SK-N-SH (cell line): ENCODE results near the gene PRKACB. TPM values are rescaled to one million over a fixed set of nuclear protein-coding genes. Genes with fewer than 3 reads are reported as not detected.

Source experiments
- CTCF ChIA-PET: fragments of 300-600, 350-600 bp; formaldehyde crosslinking; extraction: SDS; loops from one replicate; lab custom pipeline; 2021; lab: Yijun Ruan, JAX
- POLR2A ChIA-PET: fragments of 350-600 bp; sonication (Branson Sonifier 250); formaldehyde crosslinking; extraction: SDS; loops from one replicate; lab custom pipeline; 2020; ENCODE audit warnings: antibody characterized with exemption, inconsistent platforms; lab: Yijun Ruan, JAX
- DNase-seq: peaks from one replicate; pipeline ENCODE4 v3.0.0; 2012
- H2AFZ ChIP-seq: fragments of 200-600 bp; sonication (generic); 2 replicates; pipeline ENCODE4 v1.8.1; 2016; ENCODE audit warnings: antibody characterized with exemption, mild to moderate bottlenecking, low read depth
- H3F3A ChIP-seq: fragments of 200-600 bp; sonication (generic); replicated peaks from 2 replicates; pipeline ENCODE3; 2016; ENCODE audit warnings: antibody characterized with exemption, mild to moderate bottlenecking; ENCODE audit not compliant: insufficient read depth
- H3K27ac ChIP-seq, 2 experiments: fragments of 200-500 bp in 1 of 2; fragments of 200-600 bp in 1 of 2; sonication (Bioruptor generic) in 1 of 2; sonication (generic), shearing (Covaris generic) in 1 of 2; 2 replicates each; pipeline versions ENCODE4 v1.5.1 to v1.6.1; 2014 to 2016; ENCODE audit warnings: low read depth in 2 of 2, inconsistent platforms in 1 of 2, low read length in 1 of 2, mild to moderate bottlenecking in 1 of 2, mixed read lengths in 1 of 2
- H3K27me3 ChIP-seq: fragments of 200-600 bp; sonication (generic), shearing (Covaris generic); 2 replicates; pipeline ENCODE4 v1.6.1; 2016; ENCODE audit warnings: mixed run types; ENCODE audit not compliant: insufficient read depth
- H3K36me3 ChIP-seq, 2 experiments: fragments of 200-500 bp in 1 of 2; fragments of 200-600 bp in 1 of 2; sonication (Bioruptor generic) in 1 of 2; sonication (generic) in 1 of 2; replicated peaks in 1 of 2; 2 replicates each; pipeline versions ENCODE3 to v1.5.1; 2014 to 2016; ENCODE audit warnings: low read length in 1 of 2, mild to moderate bottlenecking in 1 of 2; ENCODE audit not compliant: insufficient read depth in 2 of 2, control insufficient read depth in 1 of 2
- H3K4me1 ChIP-seq, 2 experiments: fragments of 200-500 bp in 1 of 2; fragments of 200-600 bp in 1 of 2; sonication (Bioruptor generic) in 1 of 2; sonication (generic), shearing (Covaris generic) in 1 of 2; 2 replicates each; pipeline versions ENCODE4 v1.5.1 to v1.6.1; 2014 to 2016; ENCODE audit warnings: low read depth in 1 of 2, low read length in 1 of 2, mixed run types in 1 of 2; ENCODE audit not compliant: insufficient read depth in 2 of 2, control insufficient read depth in 1 of 2
- H3K4me2 ChIP-seq: fragments of 200-600 bp; sonication (generic), shearing (Covaris generic); 2 replicates; pipeline ENCODE4 v1.6.1; 2017; ENCODE audit warnings: mixed run types
- H3K4me3 ChIP-seq, 2 experiments: fragments of 200-500 bp in 1 of 2; fragments of 200-600 bp in 1 of 2; sonication (Bioruptor generic) in 1 of 2; sonication (generic), shearing (Covaris generic) in 1 of 2; 2 replicates each; pipeline versions ENCODE4 v1.5.1 to v1.8.1; 2014 to 2016; ENCODE audit warnings: low read depth in 2 of 2, inconsistent platforms in 1 of 2, low read length in 1 of 2, mild to moderate bottlenecking in 1 of 2, mixed read lengths in 1 of 2, moderate library complexity in 1 of 2
- H3K79me2 ChIP-seq: fragments of 200-600 bp; sonication (generic); 2 replicates; pipeline ENCODE4 v1.8.1; 2017; ENCODE audit warnings: mild to moderate bottlenecking; ENCODE audit not compliant: insufficient read depth
- H3K9ac ChIP-seq: fragments of 200-600 bp; sonication (generic); 2 replicates; pipeline ENCODE4 v1.6.1; 2017; ENCODE audit warnings: mixed run types
- H3K9me2 ChIP-seq: fragments of 200-600 bp; sonication (generic); 2 replicates; pipeline ENCODE4 v1.6.1; 2017; ENCODE audit warnings: mixed run types
- H3K9me3 ChIP-seq: fragments of 200-600 bp; sonication (generic); 2 replicates; pipeline ENCODE4 v1.6.1; 2017; ENCODE audit warnings: mixed run types, mild to moderate bottlenecking, moderate library complexity
- H4K20me1 ChIP-seq: fragments of 200-600 bp; sonication (generic); 2 replicates; pipeline ENCODE4 v1.6.1; 2017; ENCODE audit warnings: mild to moderate bottlenecking, mixed run types; ENCODE audit not compliant: insufficient read depth
- CHD2 ChIP-seq: fragments of 150-350 bp; IDR thresholded peaks from 2 replicates; pipeline ENCODE4 v1.6.1; 2018; ENCODE audit warnings: low read length; ENCODE audit not compliant: partially characterized antibody
- ELF1 ChIP-seq: IDR thresholded peaks from 2 replicates; pipeline ENCODE4 v1.4.0; 2012
- EP300 ChIP-seq, 2 experiments: IDR thresholded peaks; 2 replicates each; pipeline versions ENCODE4 v1.4.0 to v1.6.1; 2012; ENCODE audit warnings: borderline replicate concordance in 1 of 2, low read depth in 1 of 2, low read length in 1 of 2
- FOSL2 ChIP-seq: IDR thresholded peaks from 2 replicates; pipeline ENCODE4 v1.4.0; 2012; ENCODE audit warnings: low read depth, mild to moderate bottlenecking, moderate library complexity, borderline replicate concordance
- JUND ChIP-seq: IDR thresholded peaks from 2 replicates; pipeline ENCODE4 v1.4.0; 2012
- MEF2A ChIP-seq: IDR thresholded peaks from 2 replicates; pipeline ENCODE4 v1.4.0; 2012; ENCODE audit warnings: low read depth, borderline replicate concordance
- MXI1 ChIP-seq: IDR thresholded peaks from 2 replicates; pipeline ENCODE4 v1.6.1; 2012; ENCODE audit warnings: mild to moderate bottlenecking, low read depth, low read length, improper control_type of control experiment
- NFIC ChIP-seq: IDR thresholded peaks from 2 replicates; pipeline ENCODE4 v1.4.0; 2012; ENCODE audit warnings: borderline replicate concordance
- NRF1 ChIP-seq: IDR thresholded peaks from 2 replicates; pipeline ENCODE4 v1.6.1; 2012; ENCODE audit warnings: low read depth, mild to moderate bottlenecking, low read length
- POLR2AphosphoS5 ChIP-seq: IDR thresholded peaks from 2 replicates; pipeline ENCODE4 v1.6.1; 2012; ENCODE audit warnings: low read depth, low read length
- RAD21 ChIP-seq: IDR thresholded peaks from 2 replicates; pipeline ENCODE4 v1.6.1; 2012; ENCODE audit warnings: mild to moderate bottlenecking, low read length
- REST ChIP-seq: IDR thresholded peaks from 2 replicates; pipeline ENCODE4 v1.6.1; 2012; ENCODE audit warnings: mild to moderate bottlenecking, low read depth, low read length, moderate library complexity
- SMC3 ChIP-seq: IDR thresholded peaks from 2 replicates; pipeline ENCODE4 v1.6.1; 2012; ENCODE audit warnings: low read depth, low read length, improper control_type of control experiment
- TAF1 ChIP-seq: IDR thresholded peaks from 2 replicates; pipeline ENCODE4 v1.6.1; 2012; ENCODE audit warnings: low read depth, mild to moderate bottlenecking, low read length, moderate library complexity, borderline replicate concordance
- USF1 ChIP-seq: IDR thresholded peaks from 2 replicates; pipeline ENCODE4 v1.4.0; 2012; ENCODE audit warnings: low read depth, borderline replicate concordance
- USF2 ChIP-seq: fragments of 150-350 bp; IDR thresholded peaks from 2 replicates; pipeline ENCODE4 v1.6.1; 2017; ENCODE audit warnings: antibody characterized with exemption, low read length, low read depth, borderline replicate concordance
- YY1 ChIP-seq: IDR thresholded peaks from 2 replicates; pipeline ENCODE4 v1.4.0; 2012; ENCODE audit warnings: low read depth, mild to moderate bottlenecking
- WGBS: methylation state at CpG from one replicate; pipeline ENCODE4 v1.1.6; 2017; ENCODE audit warnings: low lambda C conversion rate; 5-methylcytosine and 5-hydroxymethylcytosine counted together
- polyA plus RNA-seq, 3 experiments: library from polyadenylated mRNA; depleted of rRNA; stranded (reverse); fragments of >200 nt; gene quantifications; 2 replicates each; pipeline ENCODE4 v1.2.3, GENCODE V29; 2012

Gene PRKACB
- polyA plus RNA-seq, 1 of the 3 experiments (the other 2 are of a cell fraction), result 7.5 TPM

- CTCF ChIA-PET, result no interaction called here
- Histone ChIP-seq H3K27ac (no peak overlapping the region), H3K36me3 (no peaks in the 10 kb centered on the region), H2AFZ (no peak overlapping the region), H3K9me3 (no peaks in the 10 kb centered on the region), H3K4me1 (no peaks in the 10 kb centered on the region), H4K20me1 (no peaks in the 10 kb centered on the region), H3K9me2 (no peaks in the 10 kb centered on the region), H3K27me3 (no peaks in the 10 kb centered on the region), H3K9ac (no peak overlapping the region), H3F3A (no peaks in the 10 kb centered on the region), H3K4me2 (no peak overlapping the region), H3K79me2 (no peaks in the 10 kb centered on the region), H3K4me3 (no peak overlapping the region)
- 77% methylated on average over 1 of the region's 1 CpG for WGBS
- no peak for TF ChIP-seq CHD2
- TF ChIP-seq YY1, result no peak
- TF ChIP-seq NFIC, result no peak
- TF ChIP-seq EP300 (IDR thresholded peaks at IDR 0.05; ENCODE audit: borderline replicate concordance in 1 of 2, low read depth in 1 of 2, low read length in 1 of 2), result no peak
- POLR2A ChIA-PET, result no interaction called here
- no peak for DNase-seq
Observed at GRCh38 chr1:84268346-84268745, 124.3 kb downstream of the PRKACB start.

- POLR2A ChIA-PET, result no interaction called here
- WGBS, result 47% methylated on average over 2 of the region's 2 CpGs
Observed at GRCh38 chr1:84269306-84269705, 125.2 kb downstream of the PRKACB start.

GRCh38 chr1:84271441-84272151 is 127.5 kb downstream of the PRKACB start:
- H3K27ac ChIP-seq, result no peak overlapping the region
- no peak overlapping the region for H3K4me3 ChIP-seq
- no peaks in the 10 kb centered on the region for H4K20me1 ChIP-seq
- POLR2A ChIA-PET, result no interaction called here
- H2AFZ ChIP-seq, result no peak overlapping the region
- no peaks in the 10 kb centered on the region for H3F3A ChIP-seq
- no peaks in the 10 kb centered on the region for H3K9me2 ChIP-seq
- no peaks in the 10 kb centered on the region for H3K9me3 ChIP-seq
- no peak overlapping the region for H3K4me2 ChIP-seq
- H3K27me3 ChIP-seq, result no peaks in the 10 kb centered on the region
- CTCF ChIA-PET, result interaction anchor here (0.6 kb wide), 1 partner anchor 31 kb away, joined by 3 read pairs; no protein-coding TSS in a partner anchor
- 83% methylated on average over 6 of the region's 6 CpGs for WGBS
- H3K79me2 ChIP-seq, result no peaks in the 10 kb centered on the region
- H3K4me1 ChIP-seq, result no peaks in the 10 kb centered on the region
- no peaks in the 10 kb centered on the region for H3K36me3 ChIP-seq
- no peak for DNase-seq
- no peak overlapping the region for H3K9ac ChIP-seq
- TF ChIP-seq POLR2AphosphoS5, result no peak
- no peak for TF ChIP-seq EP300 (IDR thresholded peaks at IDR 0.05; ENCODE audit: borderline replicate concordance in 1 of 2, low read depth in 1 of 2, low read length in 1 of 2)
- TF ChIP-seq RAD21, result no peak
- TF ChIP-seq FOSL2, result no peak
- TF ChIP-seq TAF1, result no peak
- TF ChIP-seq SMC3, result no peak
- no peak for TF ChIP-seq REST
- no peak for TF ChIP-seq USF1

More at GRCh38 chr1:84269306-84269705, 125.2 kb downstream of the PRKACB start:
- Histone ChIP-seq H2AFZ (no peak overlapping the region), H3K4me2 (no peak overlapping the region), H4K20me1 (no peaks in the 10 kb centered on the region)
- TF ChIP-seq TAF1, result no peak
- no peak for TF ChIP-seq RAD21
- TF ChIP-seq JUND, result no peak
- no peak for TF ChIP-seq MXI1
- TF ChIP-seq FOSL2, result no peak
- TF ChIP-seq ELF1, result no peak
- no peak for TF ChIP-seq POLR2AphosphoS5
- no peak for TF ChIP-seq MEF2A
- no peak for TF ChIP-seq YY1
- TF ChIP-seq USF2, result no peak
- no peak for TF ChIP-seq NRF1
- TF ChIP-seq, all 33 proteins: peak for 0
- Histone ChIP-seq H3K4me1 (no peaks in the 10 kb centered on the region), H3K36me3 (no peaks in the 10 kb centered on the region), H3F3A (no peaks in the 10 kb centered on the region), H3K4me3 (no peak overlapping the region), H3K9me2 (no peaks in the 10 kb centered on the region), H3K27me3 (no peaks in the 10 kb centered on the region), H3K9me3 (no peaks in the 10 kb centered on the region), H3K79me2 (no peaks in the 10 kb centered on the region), H3K9ac (no peak overlapping the region), H3K27ac (no peak overlapping the region)
- CTCF ChIA-PET, result no interaction called here
- DNase-seq, result no peak
